HL-60 (cell line): ENCODE results near the gene MRGPRG.

ENCODE experiments used
- CTCF ChIP-seq: IDR thresholded peaks from one replicate; pipeline ENCODE4 v1.5.1; 2011; ENCODE audit warnings: low read length, control low read depth, inconsistent platforms; ENCODE audit not compliant: insufficient read depth
- POLR2AphosphoS5 ChIP-seq: IDR thresholded peaks from 2 replicates; pipeline ENCODE4 v1.6.1; 2012; ENCODE audit warnings: low read depth
- REST ChIP-seq: IDR thresholded peaks from 2 replicates; pipeline ENCODE4 v1.6.1; 2012; ENCODE audit warnings: low read depth; ENCODE audit not compliant: insufficient replicate concordance

GRCh38 chr11:3216027-3216525, 2.5 kb downstream of the MRGPRG start:
- no peak for TF ChIP-seq CTCF
- no peak for TF ChIP-seq REST
- TF ChIP-seq POLR2AphosphoS5: no peak
